Uterus (tissue), 2 donors: ENCODE data around the gene MYL11.

ENCODE experiments used
- CTCF ChIP-seq, 4 experiments: fragments of 200-600 bp in 2 of 4; fragments of 450-650 bp in 2 of 4; sonication (generic) in 2 of 4; IDR thresholded peaks; one replicate each; pipeline ENCODE4 v1.5.1; 2016 to 2019; ENCODE audit warnings: antibody characterized with exemption in 4 of 4, mild to moderate bottlenecking in 2 of 4, moderate library complexity in 1 of 4
- POLR2A ChIP-seq, 2 donors: fragments of 450-650 bp; IDR thresholded peaks; one replicate each; pipeline ENCODE4 v1.6.1; 2016; ENCODE audit warnings: antibody characterized with exemption in 2 of 2, mild to moderate bottlenecking in 1 of 2, moderate library complexity in 1 of 2

- no peak for TF ChIP-seq CTCF (IDR thresholded peaks at IDR 0.05)
- TF ChIP-seq POLR2A (IDR thresholded peaks at IDR 0.05): no peak
Measured at GRCh38 chr16:30416624-30417528, 42.3 kb downstream of the MYL11 start.
